Measurements from ENCODE around the gene EML2.

The EML2 gene

GRCh38 chr19:45585158-45585577 lies 54.0 kb downstream of the EML2 start:
- no peak for DNase-seq

DNA sequence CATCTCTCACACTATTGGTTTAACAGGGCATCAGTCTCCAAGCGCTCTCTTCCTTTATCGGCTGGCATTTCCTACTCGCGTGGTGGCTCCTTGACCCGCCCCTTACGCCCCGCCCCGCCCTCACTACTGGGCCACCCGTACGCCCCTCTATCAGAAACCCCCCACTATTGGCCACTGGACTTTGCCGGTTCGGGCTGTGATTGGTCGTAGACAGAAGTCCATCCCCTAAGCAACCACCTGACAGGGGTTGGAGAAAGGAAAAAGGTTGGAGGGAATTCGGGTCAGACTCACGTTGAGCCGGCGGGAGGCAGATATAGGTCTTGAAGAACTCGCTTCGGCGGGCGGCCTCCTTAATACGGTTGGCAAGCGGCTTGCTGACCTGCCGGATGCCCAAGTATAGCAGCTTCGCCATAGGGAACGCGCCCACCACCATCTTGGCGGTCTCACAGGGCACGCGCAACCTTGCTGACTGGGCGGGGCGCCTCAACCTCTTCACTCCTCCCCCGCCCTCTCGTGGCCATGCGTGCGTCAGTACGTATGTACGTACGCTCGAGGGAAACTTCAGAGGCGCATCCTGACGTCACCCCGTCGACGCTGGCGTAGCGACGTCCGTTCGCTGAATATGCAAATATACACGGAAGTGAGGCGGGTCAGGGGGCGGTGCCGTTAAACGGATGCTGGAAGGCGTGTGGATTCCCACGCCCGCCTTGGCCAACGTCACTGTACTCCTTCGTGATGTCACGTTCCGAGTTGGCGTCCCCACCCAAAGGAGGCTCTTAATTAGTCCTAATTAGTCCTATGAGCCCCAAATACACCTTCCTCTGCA lies 54.7 kb downstream of the EML2 start, which contains the start of gene OPA3:
TSS of gene OPA3 (minus strand) at position 471 of the 826 bp plus-strand sequence. CDS start at position 433, 38 bp downstream.
- DNase-seq: peak; percentile 99

DNA sequence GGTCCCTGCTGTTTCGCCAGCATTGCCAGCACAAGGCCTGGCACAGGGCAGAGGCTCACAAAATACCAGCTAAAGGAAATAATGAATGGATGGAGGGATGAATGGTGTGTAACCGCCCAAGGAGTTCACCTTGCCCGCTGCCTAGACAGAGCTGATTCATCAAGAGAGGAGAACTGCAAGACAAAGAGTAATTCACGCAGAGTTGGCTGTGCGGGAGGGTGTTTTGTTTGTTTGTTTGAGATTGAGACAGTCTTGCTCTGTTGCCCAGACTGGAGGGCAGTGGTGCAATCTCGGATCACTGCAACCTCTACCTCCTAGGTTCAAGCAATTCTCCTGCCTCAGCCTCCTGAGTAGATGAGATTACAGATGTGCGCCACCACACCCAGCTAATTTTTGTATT lies 57.6 kb downstream of the EML2 start:
- no peak for DNase-seq

- DNase-seq: no peak
These were observed 60.3 kb downstream of the EML2 start for GRCh38 chr19:45578861-45579260.

- DNase-seq: no peak
These were observed 61.9 kb downstream of the EML2 start for GRCh38 chr19:45577111-45577905.

DNA sequence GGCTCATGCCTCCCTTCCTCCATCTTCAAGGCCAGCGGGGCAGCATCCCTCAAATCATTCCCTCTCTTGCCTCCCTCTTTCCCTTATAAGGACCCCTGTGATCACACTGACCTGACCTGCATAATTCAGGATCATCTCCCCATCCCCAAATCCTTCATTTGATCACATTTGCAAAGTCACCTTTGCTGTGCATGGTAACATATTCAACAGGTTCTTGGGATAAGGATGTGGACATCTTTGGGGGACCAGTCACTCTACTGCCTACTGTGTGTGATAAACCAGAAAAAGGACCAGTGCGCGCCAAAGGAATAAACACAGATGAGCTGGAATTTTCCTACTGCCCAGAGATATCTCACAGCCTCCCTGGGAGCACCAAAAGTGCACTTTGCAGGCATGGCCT lies 62.5 kb downstream of the EML2 start:
- no peak for DNase-seq

GRCh38 chr19:45575216-45575615 lies 64.0 kb downstream of the EML2 start:
- no peak for DNase-seq

DNA sequence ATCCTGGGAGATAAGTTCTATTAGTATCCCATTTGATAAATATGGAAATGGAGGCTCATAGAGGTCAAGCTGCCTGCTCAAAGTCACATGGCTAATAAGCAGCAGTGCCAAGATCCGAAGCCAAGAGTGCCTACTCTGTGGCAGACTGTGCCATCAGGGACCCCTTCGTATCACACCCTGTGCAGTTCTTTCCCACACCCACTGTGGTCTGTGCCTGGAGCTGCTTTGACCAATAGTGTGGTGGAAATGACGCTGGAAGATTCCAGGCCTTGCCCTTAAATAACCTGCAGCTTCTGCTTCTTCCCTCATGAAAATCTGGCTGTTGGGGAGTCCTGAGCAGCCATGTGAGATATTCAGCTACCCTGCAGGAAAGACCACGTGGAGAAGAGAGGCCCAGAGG lies 64.7 kb downstream of the EML2 start:
- no peak for DNase-seq

GRCh38 chr19:45571457-45572220 lies 67.6 kb downstream of the EML2 start:
- DNase-seq: no peak

DNA sequence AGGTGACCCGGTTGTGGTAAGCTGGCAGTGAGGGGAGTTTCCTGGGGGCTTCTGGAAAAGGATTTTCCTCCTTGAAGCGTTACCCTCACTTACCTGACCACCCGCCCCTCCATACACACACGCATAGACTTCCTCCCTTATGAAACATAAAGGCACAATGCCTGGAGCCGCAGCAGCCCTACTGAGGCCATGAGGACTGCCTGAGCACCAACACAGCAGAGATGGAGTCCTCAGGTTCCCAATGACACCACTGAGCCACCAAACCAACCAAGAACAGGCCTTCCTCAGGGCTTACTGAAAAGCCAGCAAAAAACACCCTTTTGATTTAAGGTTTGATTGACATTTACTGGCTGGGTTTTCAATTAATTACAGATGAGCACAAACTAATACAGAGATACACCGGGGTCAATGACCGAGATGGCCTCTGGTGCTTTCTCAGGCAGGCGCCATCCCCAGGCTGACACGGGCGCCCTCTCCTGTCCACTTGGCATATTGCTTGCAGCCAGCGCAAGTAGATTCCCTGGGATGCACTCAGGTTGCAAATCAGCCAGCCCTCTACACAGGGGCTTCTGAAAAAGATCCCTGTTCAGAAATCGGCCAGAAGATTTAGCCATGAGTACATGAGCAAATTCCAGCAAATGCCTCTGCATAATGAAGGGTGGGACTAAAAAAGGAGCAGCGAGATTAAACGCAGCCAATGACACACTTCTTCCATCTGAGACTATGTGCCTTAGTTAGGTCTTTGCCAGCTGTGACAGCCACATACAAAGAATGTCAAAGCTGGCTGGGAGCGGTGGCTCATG lies 69.4 kb downstream of the EML2 start:
- peak; percentile 51 for DNase-seq

- no peak for DNase-seq
These were observed 70.5 kb downstream of the EML2 start for GRCh38 chr19:45568732-45569131.

DNA sequence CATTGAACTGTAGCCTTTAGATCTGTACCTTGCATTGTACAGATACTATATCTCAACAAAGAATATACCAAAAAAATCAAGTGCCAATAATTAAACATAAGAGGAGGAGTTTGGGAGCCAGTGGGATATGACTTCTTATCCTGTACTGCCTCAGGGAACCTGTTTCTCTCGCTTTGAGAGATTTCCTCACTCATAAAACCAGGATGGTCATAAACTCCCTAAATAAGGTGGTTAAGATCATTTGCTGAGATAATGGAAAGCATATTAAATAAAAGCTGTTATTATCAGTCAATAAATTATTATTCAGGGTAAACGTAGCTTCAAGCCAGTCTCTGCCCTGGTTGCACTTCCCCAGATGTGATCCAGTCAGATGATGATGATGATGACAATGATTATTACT lies 71.6 kb downstream of the EML2 start:
- no peak for DNase-seq

GRCh38 chr19:45564131-45564780 lies 74.9 kb downstream of the EML2 start:
- DNase-seq: no peak

- DNase-seq: no peak
These were observed 78.5 kb downstream of the EML2 start for GRCh38 chr19:45560686-45561085.

DNA sequence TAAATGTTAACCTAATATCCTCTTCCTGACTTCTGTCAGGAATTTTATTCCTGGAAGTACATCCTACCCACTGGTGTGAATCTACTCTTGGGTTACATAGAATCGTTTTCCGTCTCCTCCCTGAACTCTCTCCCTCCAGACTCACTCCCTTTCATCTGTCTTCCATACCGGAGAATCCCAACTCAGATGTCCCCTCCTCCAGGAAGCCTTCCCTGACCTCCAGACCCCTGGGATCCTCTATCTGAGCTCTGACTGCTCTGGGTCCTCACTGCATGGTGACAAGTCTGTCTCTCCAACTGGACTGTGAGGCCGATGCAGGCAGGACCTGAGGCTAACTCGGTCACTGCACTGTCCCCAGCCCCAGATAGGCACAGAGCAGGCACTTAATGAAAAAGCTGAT lies 79.2 kb downstream of the EML2 start:
- DNase-seq: no peak

Measured in activated naive CD4-positive, alpha-beta T cell treated with anti-CD3 and anti-CD28 coated beads, Interleukin-2, amount 50 U/mL, for 16 hours (primary cell).